Myocyte (in vitro differentiated cells): Measurements from ENCODE around the gene SCGB1D1. TPM values are rescaled to one million over a fixed set of nuclear protein-coding genes. Genes with fewer than 3 reads are reported as not detected.

Source experiments
- DNase-seq: peaks from one replicate; pipeline ENCODE4 v3.0.0-alpha.2; 2012; ENCODE audit warnings: low read depth
- total RNA-seq: library from RNA; depleted of rRNA; stranded (reverse); fragments of >200 nt; gene quantifications from 2 replicates; pipeline ENCODE4 v1.2.3, GENCODE V29; 2014

The SCGB1D1 gene
- total RNA-seq, 1 donor from 2014 or later, result not detected

GRCh38 chr11:62223095-62223494, 33.1 kb downstream of the SCGB1D1 start:
- peak; percentile 4 for DNase-seq

GRCh38 chr11:62233730-62234129, 43.7 kb downstream of the SCGB1D1 start:
- DNase-seq, result no peak

- DNase-seq, result no peak
Measured at GRCh38 chr11:62236187-62236586, 46.2 kb downstream of the SCGB1D1 start.

- no peak for DNase-seq
Measured at GRCh38 chr11:62237499-62237898, 47.5 kb downstream of the SCGB1D1 start.

GRCh38 chr11:62238151-62238550, 48.1 kb downstream of the SCGB1D1 start:
- no peak for DNase-seq

- no peak for DNase-seq
Measured at GRCh38 chr11:62241095-62241494, 51.1 kb downstream of the SCGB1D1 start.

GRCh38 chr11:62242021-62242420, 52.0 kb downstream of the SCGB1D1 start, which contains the start of gene SCGB1D2:
Gene SCGB1D2 (plus strand): TSS chr11:62242239. CDS start chr11:62242308, 69 bp downstream.
- DNase-seq, result no peak

Other genes with a start within 250 kb of the SCGB1D1 start
- 1.7 and 1.8 TPM in 2 replicates for gene BEST1, start 239.9 kb upstream of the SCGB1D1 start, total RNA-seq
- 436 and 518 TPM in 2 replicates for gene FTH1, start 222.6 kb upstream of the SCGB1D1 start, total RNA-seq
- 11.6 and 12.3 TPM in 2 replicates for gene INCENP, start 66.2 kb upstream of the SCGB1D1 start, total RNA-seq
- gene SCGB2A1, start 18.5 kb downstream of the SCGB1D1 start, total RNA-seq, result not detected in 2 replicates
- gene SCGB1D2, start 52.0 kb downstream of the SCGB1D1 start, total RNA-seq, result not detected in 2 replicates
- gene SCGB2A2, start 79.9 kb downstream of the SCGB1D1 start, total RNA-seq, result not detected in 2 replicates
- not detected in 2 replicates for gene SCGB1D4, start 108.9 kb downstream of the SCGB1D1 start, total RNA-seq
- 0.10 TPM in 1 of 2 replicates, not detected in the other for gene ASRGL1, start 147.2 kb downstream of the SCGB1D1 start, total RNA-seq
- gene SCGB1A1, start 228.8 kb downstream of the SCGB1D1 start, total RNA-seq, result not detected in 2 replicates